ENCODE measurements around the gene TBX21.

TBX21 gene

GRCh38 chr17:47697906-47698711 lies 34.9 kb upstream of the TBX21 start:
- in situ Hi-C loops (cut with HindIII; ENCODE audit: low sequenced_read_pairs) = no loop called here

GRCh38 chr17:47698749-47699535 lies 34.1 kb upstream of the TBX21 start:
- in situ Hi-C loops (cut with HindIII; ENCODE audit: low sequenced_read_pairs) = no loop called here

- in situ Hi-C loops (cut with HindIII; ENCODE audit: low sequenced_read_pairs) = no loop called here
These were observed 33.5 kb upstream of the TBX21 start for GRCh38 chr17:47699536-47699840.

- in situ Hi-C loops (cut with HindIII; ENCODE audit: low sequenced_read_pairs) = no loop called here
These were observed 32.3 kb upstream of the TBX21 start for GRCh38 chr17:47700471-47701449.

GRCh38 chr17:47701608-47702007 lies 31.4 kb upstream of the TBX21 start:
- in situ Hi-C loops (cut with HindIII; ENCODE audit: low sequenced_read_pairs) = no loop called here

GRCh38 chr17:47702391-47702995 lies 30.5 kb upstream of the TBX21 start:
- in situ Hi-C loops (cut with HindIII; ENCODE audit: low sequenced_read_pairs) = no loop called here

GRCh38 chr17:47703191-47703591 lies 29.8 kb upstream of the TBX21 start:
- in situ Hi-C loops (cut with HindIII; ENCODE audit: low sequenced_read_pairs) = no loop called here

GRCh38 chr17:47703671-47704070 lies 29.4 kb upstream of the TBX21 start:
- in situ Hi-C loops (cut with HindIII; ENCODE audit: low sequenced_read_pairs) = no loop called here

GRCh38 chr17:47704116-47704515 lies 28.9 kb upstream of the TBX21 start:
- in situ Hi-C loops (cut with HindIII; ENCODE audit: low sequenced_read_pairs) = no loop called here

- in situ Hi-C loops (cut with HindIII; ENCODE audit: low sequenced_read_pairs) = no loop called here
These were observed 28.3 kb upstream of the TBX21 start for GRCh38 chr17:47704736-47705135.

- in situ Hi-C loops (cut with HindIII; ENCODE audit: low sequenced_read_pairs) = no loop called here
These were observed 27.2 kb upstream of the TBX21 start for GRCh38 chr17:47705536-47706530.

GRCh38 chr17:47707056-47707804 lies 25.8 kb upstream of the TBX21 start:
- in situ Hi-C loops (cut with HindIII; ENCODE audit: low sequenced_read_pairs) = no loop called here

- in situ Hi-C loops (cut with HindIII; ENCODE audit: low sequenced_read_pairs) = no loop called here
These were observed 25.2 kb upstream of the TBX21 start for GRCh38 chr17:47707884-47708283.

GRCh38 chr17:47708312-47708863 lies 24.6 kb upstream of the TBX21 start:
- in situ Hi-C loops (cut with HindIII; ENCODE audit: low sequenced_read_pairs) = no loop called here

GRCh38 chr17:47708864-47709541 lies 24.0 kb upstream of the TBX21 start:
- in situ Hi-C loops (cut with HindIII; ENCODE audit: low sequenced_read_pairs) = no loop called here

- in situ Hi-C loops (cut with HindIII; ENCODE audit: low sequenced_read_pairs) = no loop called here
These were observed 23.4 kb upstream of the TBX21 start for GRCh38 chr17:47709594-47709993.

GRCh38 chr17:47711366-47712099 lies 21.5 kb upstream of the TBX21 start:
- in situ Hi-C loops (cut with HindIII; ENCODE audit: low sequenced_read_pairs) = no loop called here
